ENCODE measurements around the gene MGAT5B. TPM values are rescaled to one million over a fixed set of nuclear protein-coding genes. Genes with fewer than 3 reads are reported as not detected.
A peak's percentile ranks its signal among the peaks of the same experiment; 100 is the strongest.

Gene MGAT5B
- total and polyA plus RNA-seq, 2 donors (not counting 1 experiment from before 2014, with no cell fraction given) = 0.15 to 37.8 TPM

DNA sequence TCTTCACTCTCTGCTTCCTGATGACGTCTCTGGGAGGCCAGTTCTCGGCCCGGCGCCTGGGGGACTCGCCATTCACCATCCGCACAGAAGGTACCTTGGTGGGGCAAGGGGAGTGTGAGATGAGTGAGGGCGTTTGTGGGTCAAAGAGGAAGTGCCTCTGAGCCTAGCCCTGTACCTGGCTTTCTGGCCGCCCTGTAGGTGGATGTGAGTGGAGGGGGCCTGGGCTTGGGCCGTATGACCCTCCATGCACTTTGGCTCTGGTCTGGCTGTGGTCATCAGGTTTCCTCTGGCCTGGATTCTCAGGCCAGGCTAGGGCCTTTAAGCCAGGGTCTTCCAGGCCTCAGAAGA lies 4.6 kb downstream of the MGAT5B start:
- ATAC-seq (ENCODE audit: low read depth) (no peak), DNase-seq (no peak)
- peaks cover 0 to 25% (median 7%) of the 10 kb centered on the region in 4 experiments for H3K27me3 ChIP-seq (replicated peaks in 1 of 4; ENCODE audit: control extremely low read depth in 1 of 4, control insufficient read depth in 3 of 4, insufficient read depth in 4 of 4, low read length in 3 of 4)
- Mint-ChIP-seq H3K4me1 (peaks cover 14% of the 10 kb centered on the region), H3K4me3 (no peak overlapping the region), H3K27me3 (peaks cover 30% of the 10 kb centered on the region), H3K27ac (no peak overlapping the region), H3K9me3 (ENCODE audit: insufficient read depth) (peaks cover 5% of the 10 kb centered on the region)
- H4K20me1 ChIP-seq (ENCODE audit: control insufficient read depth, insufficient read depth, low read length, poor library complexity, severe bottlenecking) = no peaks in the 10 kb centered on the region
- H3K27ac ChIP-seq (ENCODE audit: low read length in 2 of 2) = no peak overlapping the region
- CTCF ChIA-PET = interaction anchor here (1.6 to 12.2 kb wide), 2 partner anchors 190 to 215 kb away, joined by 3 to 426 read pairs; no protein-coding TSS in a partner anchor
- H3K4me3 ChIP-seq (ENCODE audit: control extremely low read depth in 1 of 5, extremely low read depth in 1 of 5, insufficient read depth in 1 of 5, low read depth in 2 of 5, low read length in 4 of 5) = no peak overlapping the region
- H3K9me3 ChIP-seq (ENCODE audit: control extremely low read depth in 1 of 3, control insufficient read depth in 2 of 3, insufficient read depth in 1 of 3, low read length in 2 of 3) = peaks cover 0 to 14% (median 5%) of the 10 kb centered on the region in 3 donors
- no peak overlapping the region for H3K9ac ChIP-seq (ENCODE audit: low read length)
- no peaks in the 10 kb centered on the region for H3K79me2 ChIP-seq (ENCODE audit: control insufficient read depth, insufficient read depth, low read length)
- TF ChIP-seq CTCF (IDR thresholded peaks at IDR 0.05) = no peak
- TF ChIP-seq EZH2 (IDR thresholded peaks at IDR 0.05; ENCODE audit: borderline replicate concordance, insufficient read depth, low read depth, low read length, poor library complexity, severe bottlenecking) = no peak
- H3K36me3 ChIP-seq (replicated peaks in 1 of 2; ENCODE audit: control extremely low read depth in 1 of 2, control insufficient read depth in 1 of 2, extremely low read depth in 1 of 2, insufficient read depth in 2 of 2, low read length in 1 of 2) = no peaks in the 10 kb centered on the region
- 84% methylated on average over 5 of the region's 9 CpGs for WGBS (ENCODE audit: insufficient coverage)
- H3K4me2 ChIP-seq (replicated peaks; ENCODE audit: low read depth, low read length, poor library complexity, severe bottlenecking) = no peak overlapping the region
- POLR2A ChIA-PET = no interaction called here
- H3K4me1 ChIP-seq (ENCODE audit: control insufficient read depth in 2 of 2, insufficient read depth in 2 of 2, low read length in 2 of 2) = peaks cover 10 to 14% of the 10 kb centered on the region in 2 donors
- H2AFZ ChIP-seq (ENCODE audit: insufficient read depth, low read depth, low read length, poor library complexity, severe bottlenecking) = no peak overlapping the region
- intact Hi-C loops (cut with micrococcal nuclease) = no loop called here

DNA sequence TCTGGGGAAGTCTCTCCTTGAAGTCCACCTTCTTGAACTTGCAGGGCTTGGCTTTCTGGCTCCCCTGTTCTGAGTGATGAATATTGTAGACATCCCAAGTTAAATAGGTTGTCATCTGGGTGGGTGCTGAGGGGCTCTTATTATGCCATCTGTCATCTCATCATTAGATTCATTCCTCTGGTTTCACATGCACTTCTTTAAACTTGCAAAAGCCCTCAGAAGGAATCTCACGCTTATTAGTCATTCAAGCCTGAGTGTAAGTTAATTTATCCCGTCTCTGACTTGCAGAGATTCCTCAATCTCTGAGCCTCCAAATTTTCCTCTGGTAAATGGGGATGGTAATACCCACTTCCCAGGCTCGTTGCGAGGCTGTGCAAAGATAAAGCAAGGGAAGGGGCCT lies 5.7 kb downstream of the MGAT5B start:
- TF ChIP-seq CTCF (IDR thresholded peaks at IDR 0.05) (no peak), EZH2 (IDR thresholded peaks at IDR 0.05; ENCODE audit: borderline replicate concordance, insufficient read depth, low read depth, low read length, poor library complexity, severe bottlenecking) (no peak)
- Mint-ChIP-seq H3K27ac (peak overlapping the region; percentile 26), H3K27me3 (peaks cover 28% of the 10 kb centered on the region), H3K9me3 (ENCODE audit: insufficient read depth) (peaks cover 5% of the 10 kb centered on the region), H3K4me1 (peaks cover 13% of the 10 kb centered on the region), H3K4me3 (no peak overlapping the region)
- ChIA-PET CTCF (interaction anchor here (0.6 to 12.2 kb wide), 2 partner anchors 72 to 189 kb away, joined by 3 to 426 read pairs; no protein-coding TSS in a partner anchor), POLR2A (no interaction called here)
- no peaks in the 10 kb centered on the region for H3K36me3 ChIP-seq (replicated peaks in 1 of 2; ENCODE audit: control extremely low read depth in 1 of 2, control insufficient read depth in 1 of 2, extremely low read depth in 1 of 2, insufficient read depth in 2 of 2, low read length in 1 of 2)
- no peak overlapping the region for H3K9ac ChIP-seq (ENCODE audit: low read length)
- H3K4me3 ChIP-seq (ENCODE audit: control extremely low read depth in 1 of 5, extremely low read depth in 1 of 5, insufficient read depth in 1 of 5, low read depth in 2 of 5, low read length in 4 of 5) = no peak overlapping the region
- peaks cover 7 to 10% of the 10 kb centered on the region in 2 donors for H3K4me1 ChIP-seq (ENCODE audit: control insufficient read depth in 2 of 2, insufficient read depth in 2 of 2, low read length in 2 of 2)
- ATAC-seq (ENCODE audit: low read depth) (no peak), DNase-seq (no peak)
- H3K79me2 ChIP-seq (ENCODE audit: control insufficient read depth, insufficient read depth, low read length) = no peaks in the 10 kb centered on the region
- peaks cover 0 to 22% (median 7%) of the 10 kb centered on the region in 4 experiments for H3K27me3 ChIP-seq (replicated peaks in 1 of 4; ENCODE audit: control extremely low read depth in 1 of 4, control insufficient read depth in 3 of 4, insufficient read depth in 4 of 4, low read length in 3 of 4)
- no peaks in the 10 kb centered on the region for H4K20me1 ChIP-seq (ENCODE audit: control insufficient read depth, insufficient read depth, low read length, poor library complexity, severe bottlenecking)
- no peak overlapping the region for H3K27ac ChIP-seq (ENCODE audit: low read length in 2 of 2)
- no peak overlapping the region for H3K4me2 ChIP-seq (replicated peaks; ENCODE audit: low read depth, low read length, poor library complexity, severe bottlenecking)
- intact Hi-C loops (cut with micrococcal nuclease) = no loop called here
- no peak overlapping the region for H2AFZ ChIP-seq (ENCODE audit: insufficient read depth, low read depth, low read length, poor library complexity, severe bottlenecking)
- WGBS (ENCODE audit: insufficient coverage) = 69% methylated on average over 2 of the region's 4 CpGs
- H3K9me3 ChIP-seq (ENCODE audit: control extremely low read depth in 1 of 3, control insufficient read depth in 2 of 3, insufficient read depth in 1 of 3, low read length in 2 of 3) = peaks cover 0 to 14% (median 5%) of the 10 kb centered on the region in 3 donors

Measured in B cell (primary cell).